GM12873 (cell line): ENCODE data around the gene FAF2.

Experiments
- TF ChIP-seq, protein P1 (sequence below): IDR thresholded peaks from 2 replicates; pipeline ENCODE4 v1.5.1; 2012; ENCODE audit warnings: low read depth, mild to moderate bottlenecking, moderate library complexity, low read length, control low read depth; ENCODE audit not compliant: insufficient read depth; ENCODE audit errors: missing control alignments

FAF2 gene

DNA sequence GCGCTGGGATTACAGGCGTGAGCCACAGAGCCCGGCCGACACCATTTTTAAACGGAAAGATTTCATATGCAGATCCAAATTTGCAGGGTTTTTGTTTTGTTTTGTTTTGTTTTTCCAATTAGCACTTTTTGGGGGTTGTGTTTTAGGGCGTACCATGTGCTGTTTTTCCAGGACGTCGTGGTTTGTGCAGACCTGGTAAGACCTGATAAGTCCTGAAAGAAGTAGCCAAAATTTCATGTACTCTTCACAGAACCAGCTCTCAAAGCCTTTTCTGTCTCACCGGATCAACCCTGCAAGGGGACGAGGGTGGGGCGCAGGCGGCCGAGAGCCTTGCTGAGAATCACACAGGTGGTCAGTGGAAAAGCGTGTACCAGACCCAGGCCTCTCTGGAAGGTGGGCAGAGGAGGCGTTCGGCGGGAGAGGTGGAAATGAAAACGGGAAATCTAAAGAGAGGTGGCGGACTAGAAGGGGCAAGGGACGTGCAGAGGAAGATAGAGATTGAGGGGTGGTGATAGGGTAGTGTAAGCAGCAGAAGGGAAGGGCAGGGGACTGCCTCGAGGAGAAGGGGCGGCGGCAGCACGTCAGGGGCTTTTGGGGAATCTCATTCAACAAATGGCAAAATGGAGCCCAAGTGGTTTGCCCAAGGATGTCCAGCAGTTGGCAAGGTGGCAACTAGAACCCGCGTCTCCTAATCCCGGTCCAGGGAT, 1.1 kb upstream of the FAF2 start:
- TF ChIP-seq, protein P1, sequence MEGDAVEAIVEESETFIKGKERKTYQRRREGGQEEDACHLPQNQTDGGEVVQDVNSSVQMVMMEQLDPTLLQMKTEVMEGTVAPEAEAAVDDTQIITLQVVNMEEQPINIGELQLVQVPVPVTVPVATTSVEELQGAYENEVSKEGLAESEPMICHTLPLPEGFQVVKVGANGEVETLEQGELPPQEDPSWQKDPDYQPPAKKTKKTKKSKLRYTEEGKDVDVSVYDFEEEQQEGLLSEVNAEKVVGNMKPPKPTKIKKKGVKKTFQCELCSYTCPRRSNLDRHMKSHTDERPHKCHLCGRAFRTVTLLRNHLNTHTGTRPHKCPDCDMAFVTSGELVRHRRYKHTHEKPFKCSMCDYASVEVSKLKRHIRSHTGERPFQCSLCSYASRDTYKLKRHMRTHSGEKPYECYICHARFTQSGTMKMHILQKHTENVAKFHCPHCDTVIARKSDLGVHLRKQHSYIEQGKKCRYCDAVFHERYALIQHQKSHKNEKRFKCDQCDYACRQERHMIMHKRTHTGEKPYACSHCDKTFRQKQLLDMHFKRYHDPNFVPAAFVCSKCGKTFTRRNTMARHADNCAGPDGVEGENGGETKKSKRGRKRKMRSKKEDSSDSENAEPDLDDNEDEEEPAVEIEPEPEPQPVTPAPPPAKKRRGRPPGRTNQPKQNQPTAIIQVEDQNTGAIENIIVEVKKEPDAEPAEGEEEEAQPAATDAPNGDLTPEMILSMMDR, result no peak

DNA sequence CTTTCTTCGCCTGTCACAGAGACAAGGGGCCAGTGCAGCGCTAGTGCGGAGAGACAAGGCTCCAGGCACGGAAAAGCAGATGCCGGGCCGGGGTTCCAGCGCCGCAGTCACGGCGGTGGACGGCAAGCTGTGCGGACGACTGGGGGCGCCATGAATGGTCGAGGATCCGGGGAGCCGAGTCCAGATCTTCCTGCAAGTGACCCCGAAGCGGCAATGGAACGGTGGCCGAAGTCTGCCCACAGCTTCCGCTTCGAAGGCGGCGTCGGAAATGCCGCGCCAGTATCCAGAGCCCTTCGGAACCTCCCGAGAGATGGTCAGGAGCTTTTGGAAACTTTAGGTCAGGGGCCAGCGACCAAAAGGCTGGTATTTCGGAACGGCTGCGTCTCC, 601 bp upstream of the FAF2 start:
- TF ChIP-seq, protein P1, result no peak

DNA sequence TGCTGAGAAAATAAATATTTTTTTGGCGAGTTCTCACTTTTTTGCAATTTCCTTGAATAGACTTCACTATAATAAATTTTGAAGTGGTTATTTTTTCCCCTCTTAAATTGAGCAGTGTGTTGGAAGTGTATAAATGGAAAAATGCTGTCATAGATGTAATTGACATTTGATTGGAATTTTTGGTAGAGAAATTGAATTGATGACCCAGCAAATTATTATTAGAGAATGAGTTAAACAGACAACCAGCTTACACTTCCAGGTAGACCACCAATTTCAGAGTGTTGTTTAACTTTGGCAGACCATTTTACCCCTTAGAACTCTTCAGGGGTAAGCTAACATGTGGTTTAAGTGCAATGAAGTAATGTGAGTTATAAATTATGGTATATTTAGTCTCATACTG, 1.9 kb downstream of the FAF2 start:
- TF ChIP-seq, protein P1, result no peak

DNA sequence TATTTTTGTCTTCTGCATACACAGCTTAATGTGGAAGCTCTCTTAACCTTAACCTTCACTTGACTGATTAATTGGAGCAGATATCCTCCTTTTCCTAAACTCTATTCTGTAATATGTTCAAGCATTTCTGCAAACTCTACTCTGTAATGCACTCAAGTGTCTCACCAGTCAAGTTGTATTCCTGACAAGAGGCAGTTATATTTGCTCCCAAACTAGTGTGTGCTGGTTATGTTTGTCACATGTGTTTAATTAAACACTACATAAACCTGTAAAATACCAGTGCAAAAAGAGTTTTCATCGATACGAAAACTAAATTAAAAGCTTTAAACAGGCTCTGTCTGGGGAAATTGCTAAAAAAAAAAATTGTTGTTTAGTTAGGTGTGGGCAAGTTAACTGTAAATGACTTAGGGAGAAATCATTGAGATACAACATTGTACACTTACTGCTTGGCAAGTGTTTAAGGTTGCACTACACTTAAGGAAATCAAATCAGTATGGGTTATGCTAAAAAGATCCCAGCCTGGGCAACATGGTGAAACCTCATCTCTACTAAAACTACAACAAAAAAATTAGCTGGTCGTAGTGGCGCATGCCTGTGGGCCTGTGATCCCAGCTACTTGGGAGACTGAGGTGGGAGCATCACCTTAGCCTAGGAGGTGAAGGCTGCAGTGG, 6.7 kb downstream of the FAF2 start:
- TF ChIP-seq, protein P1, result no peak

DNA sequence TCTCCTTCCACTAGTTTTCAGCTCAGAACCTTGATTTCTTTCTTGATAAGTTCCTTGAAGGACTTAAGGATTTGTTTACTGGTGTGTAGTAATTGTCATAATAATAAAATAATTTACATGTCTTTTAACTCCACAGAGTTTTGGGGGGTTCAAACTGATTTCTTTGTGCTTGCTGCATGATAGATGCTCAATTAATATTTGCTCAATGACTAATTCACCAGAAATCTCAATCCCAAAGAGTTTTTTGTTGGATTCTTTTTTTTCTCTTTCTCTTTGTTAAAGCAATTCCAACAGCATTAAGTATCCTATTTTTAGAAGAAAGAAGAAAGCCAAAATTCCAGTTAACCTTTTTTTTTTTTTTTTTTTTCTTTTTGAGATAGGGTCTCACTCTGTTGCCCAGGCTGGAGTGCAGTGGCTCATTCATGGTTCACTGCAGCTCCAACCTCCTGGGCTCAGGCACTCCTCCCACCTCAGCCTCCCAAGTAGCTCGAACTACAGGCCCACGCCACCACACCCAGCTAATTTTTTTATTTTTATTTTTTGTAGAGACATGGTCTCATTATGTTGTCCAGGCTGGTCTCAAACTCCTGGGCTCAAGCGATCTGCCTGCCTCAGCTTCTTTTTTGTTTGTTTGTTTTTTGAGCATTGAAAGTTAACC, 10.8 kb downstream of the FAF2 start:
- TF ChIP-seq, protein P1, result no peak

DNA sequence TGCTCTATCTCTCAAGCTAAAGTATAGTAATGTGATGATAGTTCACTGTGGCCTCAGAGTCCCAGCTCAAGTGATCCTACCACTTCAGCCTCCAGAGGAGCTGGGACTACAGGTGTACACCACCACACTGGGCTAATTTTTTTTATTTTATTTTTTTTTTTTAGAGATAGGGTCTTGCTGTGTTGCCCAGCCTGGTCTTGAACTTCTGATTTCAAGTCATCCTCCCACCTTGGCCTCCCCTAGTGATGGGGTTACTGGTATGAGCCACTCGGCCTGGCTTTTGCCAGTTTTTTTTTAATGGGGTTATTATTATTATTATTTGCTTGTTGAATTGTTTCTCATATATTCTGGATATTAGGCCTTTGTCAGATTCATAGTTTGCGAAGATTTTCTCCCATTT, 13.2 kb downstream of the FAF2 start:
- TF ChIP-seq, protein P1, result no peak

DNA sequence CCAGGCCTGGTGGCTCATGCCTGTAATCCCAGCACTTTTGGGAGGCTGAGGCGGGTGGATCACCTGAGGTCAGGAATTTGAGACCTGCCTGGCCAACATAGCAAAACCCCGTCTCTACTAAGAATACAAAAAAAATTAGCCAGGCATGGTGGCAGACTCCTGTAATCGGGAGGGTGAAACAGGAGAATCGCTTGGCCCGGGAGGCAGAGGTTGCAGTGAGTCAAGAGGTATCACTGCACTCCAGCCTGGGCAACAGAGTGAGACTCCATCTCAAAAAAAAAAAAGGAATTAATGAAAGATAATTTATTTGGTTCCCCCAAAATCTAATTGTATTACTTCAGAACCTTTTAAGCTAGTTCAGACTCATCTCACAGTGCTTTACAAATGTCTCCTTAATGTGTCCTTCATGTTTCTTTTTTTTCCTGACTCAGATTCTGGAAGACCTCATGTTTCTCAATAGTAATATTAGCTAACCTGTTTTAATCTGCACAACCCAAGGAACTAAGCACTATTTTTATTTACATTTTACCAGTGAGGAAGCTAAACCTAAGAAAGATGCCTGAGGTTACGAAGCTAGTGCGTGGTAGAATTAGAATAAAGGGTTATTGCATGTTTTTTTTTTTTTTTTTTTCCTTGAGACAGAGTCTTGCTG, 15.1 kb downstream of the FAF2 start:
- TF ChIP-seq, protein P1, result no peak
